MG63 (cell line): ENCODE measurements around the gene FYN. TPM values are rescaled to one million over a fixed set of nuclear protein-coding genes. Genes with fewer than 3 reads are reported as not detected.

Source experiments
- DNase-seq: peaks from one replicate; pipeline ENCODE4 v3.0.0-alpha.2; 2020
- H3K27me3 ChIP-seq: fragments of 250-450 bp; sonication (Bioruptor Pico); 2 replicates; pipeline ENCODE4 v1.5.1; 2020; ENCODE audit warnings: mild to moderate bottlenecking, moderate library complexity
- H3K36me3 ChIP-seq: fragments of 250-450 bp; sonication (Bioruptor Pico); 2 replicates; pipeline ENCODE4 v1.5.1; 2020; ENCODE audit warnings: mild to moderate bottlenecking, moderate library complexity
- H3K4me3 ChIP-seq: fragments of 250-450 bp; sonication (Bioruptor Pico); 2 replicates; pipeline ENCODE4 v1.5.1; 2020; ENCODE audit warnings: mild to moderate bottlenecking, moderate library complexity
- H3K9me3 ChIP-seq: fragments of 250-450 bp; sonication (Bioruptor Pico); 2 replicates; pipeline ENCODE4 v1.5.1; 2020; ENCODE audit warnings: mild to moderate bottlenecking, moderate library complexity
- total RNA-seq: library from RNA; depleted of rRNA; stranded (reverse); fragments of >200 nt; shearing (Covaris generic); gene quantifications from 2 replicates; pipeline ENCODE4 v1.2.3, GENCODE V29; 2014; ENCODE audit warnings: low replicate concordance

Gene FYN
- total RNA-seq, 1 experiment from 2014 or later = 48.7 TPM

DNA sequence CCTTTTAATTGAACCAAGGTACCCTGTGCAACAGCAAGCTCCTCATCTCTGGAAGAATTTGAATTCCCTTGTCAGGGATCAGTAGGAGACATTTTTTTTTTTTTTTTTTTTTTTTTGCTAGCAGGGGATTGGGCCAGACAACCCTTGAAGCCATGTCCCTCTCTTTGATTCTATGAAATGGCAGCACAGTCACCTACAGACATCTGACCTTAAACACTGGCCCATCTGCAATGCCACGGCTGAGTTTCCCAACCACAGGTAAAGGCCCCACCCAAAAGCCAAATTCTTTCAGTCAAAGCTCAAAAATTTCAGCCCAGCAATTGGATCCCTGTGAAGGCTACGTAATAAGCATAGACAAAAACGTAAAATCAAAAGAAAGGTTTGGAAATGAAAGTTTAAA is 94.2 kb downstream of the FYN start:
- H3K4me3 ChIP-seq = no peak overlapping the region
- no peaks in the 10 kb centered on the region for H3K27me3 ChIP-seq
- no peak for DNase-seq
- peaks cover 3% of the 10 kb centered on the region; the same call in 1 of the 2 replicates for H3K36me3 ChIP-seq
- H3K9me3 ChIP-seq = no peaks in the 10 kb centered on the region

GRCh38 chr6:111777357-111777756 is 95.9 kb downstream of the FYN start:
- no peak for DNase-seq
- H3K4me3 ChIP-seq = no peak overlapping the region
- no peaks in the 10 kb centered on the region for H3K9me3 ChIP-seq
- H3K27me3 ChIP-seq = no peaks in the 10 kb centered on the region
- H3K36me3 ChIP-seq = peaks cover 3% of the 10 kb centered on the region; the same call in 1 of the 2 replicates

GRCh38 chr6:111776236-111777221 is 96.7 kb downstream of the FYN start:
- Histone ChIP-seq H3K4me3 (no peak overlapping the region), H3K9me3 (no peaks in the 10 kb centered on the region), H3K36me3 (peaks cover 3% of the 10 kb centered on the region; the same call in 1 of the 2 replicates), H3K27me3 (no peaks in the 10 kb centered on the region)
- no peak for DNase-seq

DNA sequence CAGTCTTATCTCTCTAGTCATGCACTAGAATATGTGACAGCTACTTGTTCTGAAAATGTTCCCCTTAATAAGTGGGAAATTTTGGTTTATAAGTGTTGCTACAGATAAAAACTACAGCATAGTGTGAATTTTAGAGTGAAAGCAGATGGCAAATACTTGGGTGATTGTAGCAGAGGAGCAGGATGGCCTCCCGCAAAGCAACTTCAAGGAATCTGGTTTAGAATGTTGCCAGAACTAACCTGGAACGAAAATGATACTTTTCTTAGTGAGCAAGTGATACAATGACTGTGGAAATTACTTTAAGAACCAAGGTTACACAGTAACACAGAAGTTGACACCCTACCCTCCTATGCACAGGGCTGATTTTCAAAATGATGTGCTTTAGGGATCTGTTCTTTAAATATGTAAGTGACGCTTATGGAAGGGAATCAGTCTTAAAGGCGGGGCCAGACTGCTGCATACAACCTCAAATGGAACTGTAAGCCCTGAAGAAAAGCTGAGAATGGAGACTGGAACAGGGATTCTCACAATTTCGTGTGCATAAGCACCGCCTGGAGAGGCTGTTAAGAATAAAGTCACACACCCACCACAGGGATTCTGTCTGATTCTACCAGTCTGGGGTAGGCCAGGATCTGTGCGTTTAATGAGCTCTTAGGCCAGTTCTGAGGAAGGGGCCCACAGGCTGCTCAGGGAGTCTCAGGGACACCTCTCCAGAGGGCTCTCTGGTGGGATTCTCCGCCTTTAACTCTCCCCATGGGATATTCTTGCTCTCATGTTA is 97.9 kb downstream of the FYN start:
- no peak for DNase-seq
- Histone ChIP-seq H3K4me3 (no peak overlapping the region), H3K9me3 (no peaks in the 10 kb centered on the region; the same call in 1 of the 2 replicates), H3K27me3 (no peaks in the 10 kb centered on the region), H3K36me3 (peaks cover 3% of the 10 kb centered on the region; the same call in 1 of the 2 replicates)

DNA sequence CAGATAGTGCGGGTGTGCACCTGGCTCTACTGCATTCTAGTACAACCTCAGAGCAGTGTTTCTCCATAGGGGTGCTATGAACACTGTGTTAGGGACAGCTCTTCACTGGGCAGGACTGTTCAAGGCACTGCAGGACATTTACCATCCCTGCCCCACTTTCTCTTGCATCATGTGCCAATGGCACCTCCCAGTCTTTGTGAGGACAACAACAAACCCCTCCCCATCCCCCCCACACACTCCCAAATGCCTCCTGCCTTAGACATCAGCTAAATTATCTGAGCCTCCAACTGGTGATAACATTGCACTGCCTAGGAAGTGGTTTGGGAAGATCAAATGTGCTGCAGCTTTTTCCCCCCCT is 98.9 kb downstream of the FYN start:
- Histone ChIP-seq H3K27me3 (no peaks in the 10 kb centered on the region), H3K4me3 (no peak overlapping the region), H3K9me3 (no peaks in the 10 kb centered on the region; the same call in 1 of the 2 replicates), H3K36me3 (no peaks in the 10 kb centered on the region; the same call in 1 of the 2 replicates)
- DNase-seq = no peak

- H3K27me3 ChIP-seq = no peaks in the 10 kb centered on the region
- H3K36me3 ChIP-seq = no peaks in the 10 kb centered on the region; the same call in 1 of the 2 replicates
These were observed 99.5 kb downstream of the FYN start for GRCh38 chr6:111773501-111774345.

GRCh38 chr6:111772381-111772780 is 100.9 kb downstream of the FYN start:
- no peaks in the 10 kb centered on the region; the same call in 1 of the 2 replicates for H3K36me3 ChIP-seq
- no peak overlapping the region for H3K4me3 ChIP-seq
- no peak for DNase-seq
- no peaks in the 10 kb centered on the region for H3K27me3 ChIP-seq
- no peaks in the 10 kb centered on the region; the same call in 1 of the 2 replicates for H3K9me3 ChIP-seq

More at GRCh38 chr6:111773501-111774345, 99.5 kb downstream of the FYN start:
- no peak for DNase-seq
- Histone ChIP-seq H3K4me3 (no peak overlapping the region), H3K9me3 (no peaks in the 10 kb centered on the region; the same call in 1 of the 2 replicates)

GRCh38 chr6:111771629-111772028 is 101.6 kb downstream of the FYN start:
- Histone ChIP-seq H3K9me3 (no peaks in the 10 kb centered on the region; the same call in 1 of the 2 replicates), H3K36me3 (no peaks in the 10 kb centered on the region; the same call in 1 of the 2 replicates), H3K4me3 (no peak overlapping the region), H3K27me3 (no peaks in the 10 kb centered on the region)
- no peak for DNase-seq

- DNase-seq = no peak
- Histone ChIP-seq H3K27me3 (no peaks in the 10 kb centered on the region), H3K36me3 (no peaks in the 10 kb centered on the region; the same call in 1 of the 2 replicates), H3K4me3 (no peak overlapping the region), H3K9me3 (no peaks in the 10 kb centered on the region; the same call in 1 of the 2 replicates)
These were observed 102.2 kb downstream of the FYN start for GRCh38 chr6:111771094-111771432.

- Histone ChIP-seq H3K36me3 (no peaks in the 10 kb centered on the region), H3K27me3 (no peaks in the 10 kb centered on the region), H3K9me3 (no peaks in the 10 kb centered on the region; the same call in 1 of the 2 replicates), H3K4me3 (no peak overlapping the region)
- no peak for DNase-seq
These were observed 102.8 kb downstream of the FYN start for GRCh38 chr6:111770263-111771093.

- H3K9me3 ChIP-seq = no peaks in the 10 kb centered on the region; the same call in 1 of the 2 replicates
- H3K4me3 ChIP-seq = no peak overlapping the region
- DNase-seq = no peak
- no peaks in the 10 kb centered on the region for H3K36me3 ChIP-seq
- H3K27me3 ChIP-seq = no peaks in the 10 kb centered on the region
These were observed 103.7 kb downstream of the FYN start for GRCh38 chr6:111769365-111770152.

- Histone ChIP-seq H3K36me3 (no peaks in the 10 kb centered on the region), H3K27me3 (no peaks in the 10 kb centered on the region), H3K4me3 (no peak overlapping the region), H3K9me3 (no peaks in the 10 kb centered on the region; the same call in 1 of the 2 replicates)
- DNase-seq = no peak
These were observed 104.9 kb downstream of the FYN start for GRCh38 chr6:111768431-111768770.

GRCh38 chr6:111767752-111768430 is 105.4 kb downstream of the FYN start:
- Histone ChIP-seq H3K9me3 (no peaks in the 10 kb centered on the region; the same call in 1 of the 2 replicates), H3K36me3 (no peaks in the 10 kb centered on the region), H3K27me3 (no peaks in the 10 kb centered on the region), H3K4me3 (no peak overlapping the region)
- DNase-seq = no peak

DNA sequence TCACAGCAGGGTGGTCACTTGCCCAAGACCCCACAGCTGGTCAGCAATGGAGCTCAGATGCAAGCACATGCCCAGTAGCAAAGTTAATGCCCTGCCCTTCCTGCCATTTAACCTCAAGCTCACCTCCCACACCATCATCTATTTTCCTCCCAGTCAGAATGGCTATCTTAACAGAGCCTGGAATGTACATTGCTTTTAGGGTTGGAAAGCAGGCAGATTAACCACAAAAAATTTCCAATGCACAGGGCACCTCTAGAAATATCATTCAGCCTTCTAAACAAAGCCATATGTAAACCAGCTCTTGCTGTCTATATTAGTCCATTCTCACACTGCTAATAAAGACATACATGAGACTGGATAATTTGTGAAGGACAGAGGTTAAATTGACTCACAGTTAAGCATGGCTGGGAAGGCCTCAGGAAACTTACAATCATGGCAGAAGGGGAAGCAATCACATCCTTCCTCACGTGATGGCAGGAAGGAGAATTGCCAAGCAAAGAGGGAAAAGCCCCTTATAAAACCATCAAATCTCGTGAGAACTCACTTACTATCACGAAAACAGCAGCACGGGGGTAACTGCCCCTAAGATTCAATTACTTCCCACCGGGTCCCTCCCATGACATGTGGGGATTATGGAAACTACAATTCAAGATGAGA is 106.9 kb downstream of the FYN start:
- Histone ChIP-seq H3K36me3 (no peaks in the 10 kb centered on the region), H3K9me3 (no peaks in the 10 kb centered on the region; the same call in 1 of the 2 replicates), H3K27me3 (no peaks in the 10 kb centered on the region), H3K4me3 (no peak overlapping the region)
- DNase-seq = no peak
